ENCODE data around the gene STK36. TPM values are rescaled to one million over a fixed set of nuclear protein-coding genes. Genes with fewer than 3 reads are reported as not detected.

STK36 gene
- polyA plus RNA-seq, 3 donors, result 15.3 to 18.7 (median 17.5) TPM

GRCh38 chr2:218732761-218733158 is 60.9 kb downstream of the STK36 start:
- H3K27ac ChIP-seq (ENCODE audit: low read depth, low read length), result no peak overlapping the region
- WGBS, 3 donors, result 41 to 75% (median 56%) methylated on average over 2 of the region's 2 CpGs

- 61 to 97% (median 75%) methylated on average over 6 of the region's 6 CpGs for WGBS, 3 donors
- no peak overlapping the region for H3K27ac ChIP-seq (ENCODE audit: low read depth, low read length)
These were observed 61.5 kb downstream of the STK36 start for GRCh38 chr2:218733171-218734021.

GRCh38 chr2:218734190-218734975 is 62.5 kb downstream of the STK36 start:
- no peak overlapping the region for H3K27ac ChIP-seq (ENCODE audit: low read depth, low read length)
- WGBS, 3 donors, result 96 to 97% (median 97%) methylated on average over 8 of the region's 8 CpGs

GRCh38 chr2:218736531-218736930 is 64.6 kb downstream of the STK36 start:
- 70 to 81% (median 78%) methylated on average over 2 of the region's 2 CpGs for WGBS, 3 donors
- no peak overlapping the region for H3K27ac ChIP-seq (ENCODE audit: low read depth, low read length)

GRCh38 chr2:218743068-218743467 is 71.2 kb downstream of the STK36 start:
- WGBS, 3 donors, result 71 to 85% (median 75%) methylated on average over 6 of the region's 6 CpGs
- H3K27ac ChIP-seq (ENCODE audit: low read depth, low read length), result no peak overlapping the region

- no peak overlapping the region for H3K27ac ChIP-seq (ENCODE audit: low read depth, low read length)
- WGBS, 3 donors, result 47 to 83% (median 52%) methylated on average over 3 of the region's 3 CpGs
These were observed 72.7 kb downstream of the STK36 start for GRCh38 chr2:218744615-218745014.

GRCh38 chr2:218745160-218745558 is 73.3 kb downstream of the STK36 start:
- whole genome bisulfite sequencing, 3 donors, result 59 to 77% (median 68%) methylated on average over 5 of the region's 5 CpGs
- H3K27ac ChIP-seq (ENCODE audit: low read depth, low read length), result no peak overlapping the region

GRCh38 chr2:218745559-218746469 is 73.9 kb downstream of the STK36 start:
- H3K27ac ChIP-seq (ENCODE audit: low read depth, low read length), result no peak overlapping the region
- 74 to 85% (median 80%) methylated on average over 10 of the region's 10 CpGs for WGBS, 3 donors

GRCh38 chr2:218746470-218746795 is 74.5 kb downstream of the STK36 start:
- 93 to 96% (median 94%) methylated on average over 1 of the region's 1 CpG for WGBS, 3 donors
- H3K27ac ChIP-seq (ENCODE audit: low read depth, low read length), result no peak overlapping the region

- H3K27ac ChIP-seq (ENCODE audit: low read depth, low read length), result no peak overlapping the region
- WGBS, 3 donors, result 96 to 97% (median 96%) methylated on average over 10 of the region's 10 CpGs
These were observed 75.1 kb downstream of the STK36 start for GRCh38 chr2:218746960-218747359.

GRCh38 chr2:218748741-218749441 is 77.0 kb downstream of the STK36 start:
- no peak overlapping the region for H3K27ac ChIP-seq (ENCODE audit: low read depth, low read length)
- 89 to 92% (median 90%) methylated on average over 8 of the region's 8 CpGs for WGBS, 3 donors

Other genes with a start within 250 kb of the STK36 start
- 1 to 10 TPM; 1.3 to 2.4 (median 2.2) TPM for gene USP37, start 103.7 kb upstream of the STK36 start, polyA plus RNA-seq
- gene CNOT9, start 103.2 kb upstream of the STK36 start, polyA plus RNA-seq, result 10 to 100 TPM in 2 of 3 donors, 1 to 10 TPM in 1; 9.1 to 19.8 (median 12.9) TPM
- under 1 TPM; 0.21 to 0.68 (median 0.56) TPM for gene PLCD4, start 64.2 kb upstream of the STK36 start, polyA plus RNA-seq
- 1 to 10 TPM; 4.3 to 6.9 (median 6.1) TPM for gene ZNF142, start 12.5 kb upstream of the STK36 start, polyA plus RNA-seq
- 10 to 100 TPM; 20.1 to 39.2 (median 30.0) TPM for gene BCS1L, start 12.4 kb upstream of the STK36 start, polyA plus RNA-seq
- gene RNF25, start 84 bp upstream of the STK36 start, polyA plus RNA-seq, result 10 to 100 TPM; 10.3 to 29.2 (median 18.9) TPM
- gene TTLL4, start 38.7 kb downstream of the STK36 start, polyA plus RNA-seq, result 1 to 10 TPM; 4.0 to 7.8 (median 7.2) TPM
- gene CYP27A1, start 110.1 kb downstream of the STK36 start, polyA plus RNA-seq, result 10 to 100 TPM in 2 of 3 donors, 1 to 10 TPM in 1; 4.8 to 20.8 (median 11.6) TPM
- under 1 TPM in 1 of 3 donors, not detected in 2; 0.06 TPM for gene PRKAG3, start 159.7 kb downstream of the STK36 start, polyA plus RNA-seq
- 1 to 10 TPM in 1 of 3 donors, under 1 TPM in 1, not detected in 1; 0.25 to 1.1 TPM for gene WNT6, start 187.7 kb downstream of the STK36 start, polyA plus RNA-seq
- gene WNT10A, start 208.8 kb downstream of the STK36 start, polyA plus RNA-seq, result under 1 TPM in 1 of 3 donors, not detected in 2; 0.07 TPM